ENCODE measurements around the gene HOXA13.

HOXA13 gene

GRCh38 chr7:27245798-27246691, 46.2 kb upstream of the HOXA13 start:
- TF ChIP-seq, protein P1, sequence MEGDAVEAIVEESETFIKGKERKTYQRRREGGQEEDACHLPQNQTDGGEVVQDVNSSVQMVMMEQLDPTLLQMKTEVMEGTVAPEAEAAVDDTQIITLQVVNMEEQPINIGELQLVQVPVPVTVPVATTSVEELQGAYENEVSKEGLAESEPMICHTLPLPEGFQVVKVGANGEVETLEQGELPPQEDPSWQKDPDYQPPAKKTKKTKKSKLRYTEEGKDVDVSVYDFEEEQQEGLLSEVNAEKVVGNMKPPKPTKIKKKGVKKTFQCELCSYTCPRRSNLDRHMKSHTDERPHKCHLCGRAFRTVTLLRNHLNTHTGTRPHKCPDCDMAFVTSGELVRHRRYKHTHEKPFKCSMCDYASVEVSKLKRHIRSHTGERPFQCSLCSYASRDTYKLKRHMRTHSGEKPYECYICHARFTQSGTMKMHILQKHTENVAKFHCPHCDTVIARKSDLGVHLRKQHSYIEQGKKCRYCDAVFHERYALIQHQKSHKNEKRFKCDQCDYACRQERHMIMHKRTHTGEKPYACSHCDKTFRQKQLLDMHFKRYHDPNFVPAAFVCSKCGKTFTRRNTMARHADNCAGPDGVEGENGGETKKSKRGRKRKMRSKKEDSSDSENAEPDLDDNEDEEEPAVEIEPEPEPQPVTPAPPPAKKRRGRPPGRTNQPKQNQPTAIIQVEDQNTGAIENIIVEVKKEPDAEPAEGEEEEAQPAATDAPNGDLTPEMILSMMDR (IDR thresholded peaks at IDR 0.05; ENCODE audit: unreplicated experiment in 3 of 3), result no peak
- Mint-ChIP-seq H3K27me3 (ENCODE audit: low read depth) (peaks cover 99% of the 10 kb centered on the region), H3K36me3 (ENCODE audit: low read depth) (no peaks in the 10 kb centered on the region), H3K9me3 (peaks cover 7% of the 10 kb centered on the region), H3K4me1 (peaks cover 36% of the 10 kb centered on the region), H3K4me3 (peak overlapping the region in 2 of 3 experiments; percentile 21 to 60), H3K27ac (no peak overlapping the region)

DNA sequence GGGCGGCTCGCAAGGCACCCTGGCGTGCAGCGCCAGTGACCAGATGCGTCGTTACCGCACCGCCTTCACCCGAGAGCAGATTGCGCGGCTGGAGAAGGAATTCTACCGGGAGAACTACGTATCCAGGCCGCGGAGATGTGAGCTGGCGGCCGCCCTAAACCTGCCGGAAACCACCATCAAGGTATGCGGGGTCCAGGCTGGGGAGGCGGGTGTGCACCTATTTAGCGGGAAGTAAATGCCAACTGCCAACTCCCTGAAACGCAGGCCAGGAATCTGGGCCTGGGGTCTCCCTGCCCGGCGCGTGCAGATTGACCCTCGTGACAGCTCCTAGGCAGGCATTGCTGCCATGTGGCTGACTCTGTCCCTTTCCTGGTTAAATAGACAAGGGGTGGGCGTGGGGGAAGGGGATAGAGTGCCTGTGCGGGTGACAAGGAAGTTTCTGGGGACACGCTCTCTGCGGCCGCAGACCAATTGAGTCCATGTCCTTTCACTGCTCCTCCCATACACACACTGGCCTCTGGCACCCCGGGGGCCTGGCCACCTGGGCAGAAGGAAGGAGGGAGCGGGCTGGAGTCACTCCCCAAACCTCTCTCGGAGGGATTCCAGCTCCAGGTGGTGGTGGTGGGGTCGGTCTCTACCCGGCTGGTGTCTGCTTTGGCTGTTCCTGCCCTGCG, 45.4 kb upstream of the HOXA13 start:
- TF ChIP-seq, protein P1 (IDR thresholded peaks at IDR 0.05; ENCODE audit: unreplicated experiment in 3 of 3), result no peak
- H3K27me3 Mint-ChIP-seq (ENCODE audit: low read depth), result peaks cover 99% of the 10 kb centered on the region
- H3K4me1 Mint-ChIP-seq, result peaks cover 29% of the 10 kb centered on the region
- peaks cover 7% of the 10 kb centered on the region for H3K9me3 Mint-ChIP-seq
- no peak overlapping the region for H3K27ac Mint-ChIP-seq
- no peaks in the 10 kb centered on the region for H3K36me3 Mint-ChIP-seq (ENCODE audit: low read depth)
- peak overlapping the region; percentile 20 to 60 (median 32) for H3K4me3 Mint-ChIP-seq

DNA sequence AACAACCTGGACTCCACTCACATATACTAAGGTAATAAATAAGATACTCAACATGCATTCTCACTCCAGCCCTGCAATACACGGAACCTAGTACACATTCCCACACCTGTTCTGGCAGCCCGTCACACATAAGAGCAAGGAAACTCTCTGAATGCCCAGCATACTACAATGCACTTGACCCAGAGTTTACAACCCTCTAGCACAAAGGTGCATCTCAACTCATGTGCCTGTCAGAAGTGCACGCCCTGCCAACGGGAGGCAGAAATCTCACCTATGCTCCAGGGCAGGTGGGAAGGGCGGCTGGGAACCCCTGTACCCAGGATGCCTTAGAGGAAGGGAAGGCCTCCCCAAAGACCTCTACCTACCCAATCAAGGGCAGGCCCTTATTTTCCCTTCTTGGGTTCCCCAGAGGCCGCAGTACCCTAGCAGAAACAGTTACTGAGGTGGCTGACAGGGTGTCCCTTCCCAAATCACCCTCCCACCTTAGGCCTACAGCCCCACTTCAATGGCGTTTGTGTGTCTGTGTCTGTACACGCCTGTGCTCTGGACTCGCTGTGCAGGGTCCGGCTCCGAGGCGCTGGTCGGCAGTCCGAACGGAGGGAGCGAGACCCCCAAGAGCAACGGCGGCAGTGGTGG, 44.7 kb upstream of the HOXA13 start:
- Mint-ChIP-seq H3K27ac (no peak overlapping the region), H3K4me3 (peak overlapping the region; percentile 32 to 39 (median 34)), H3K4me1 (peaks cover 34% of the 10 kb centered on the region), H3K36me3 (ENCODE audit: low read depth) (no peaks in the 10 kb centered on the region), H3K27me3 (ENCODE audit: low read depth) (peaks cover 99% of the 10 kb centered on the region), H3K9me3 (peaks cover 7% of the 10 kb centered on the region)
- TF ChIP-seq, protein P1 (IDR thresholded peaks at IDR 0.05; ENCODE audit: unreplicated experiment in 3 of 3), result no peak

- H3K4me3 Mint-ChIP-seq, result peak overlapping the region; percentile 69 to 78 (median 76)
Measured at GRCh38 chr7:27243340-27244163, 43.7 kb upstream of the HOXA13 start.

More at GRCh38 chr7:27243340-27244163, 43.7 kb upstream of the HOXA13 start:
- Mint-ChIP-seq H3K27ac (no peak overlapping the region), H3K4me1 (peaks cover 34% of the 10 kb centered on the region), H3K36me3 (ENCODE audit: low read depth) (no peaks in the 10 kb centered on the region), H3K9me3 (peaks cover 7% of the 10 kb centered on the region), H3K27me3 (ENCODE audit: low read depth) (peaks cover 99% of the 10 kb centered on the region)
- TF ChIP-seq, protein P1 (IDR thresholded peaks at IDR 0.05; ENCODE audit: unreplicated experiment in 3 of 3), result no peak

Measured in nephron (organoid).